KBM-7 (cell line): Measurements from ENCODE around the gene ZNF597.
"Not testable (repeated sequence)": the region's sequence is repeated elsewhere in the genome, so short reads cannot be mapped to it uniquely, and the experiment has no call there.

Source experiments
- DNase-seq: peaks from one replicate; pipeline ENCODE4 v3.0.0-alpha.2; 2015
- in situ Hi-C: fragments of 300-500 bp; cut with MboI; formaldehyde crosslinking; loops from 2 replicates; pipeline ENCODE4 v1.14.3; 2020; ENCODE audit warnings: low sequenced_read_pairs, low pct_unique_long_range_greater_than_20kb, mixed read lengths

The ZNF597 gene

DNA sequence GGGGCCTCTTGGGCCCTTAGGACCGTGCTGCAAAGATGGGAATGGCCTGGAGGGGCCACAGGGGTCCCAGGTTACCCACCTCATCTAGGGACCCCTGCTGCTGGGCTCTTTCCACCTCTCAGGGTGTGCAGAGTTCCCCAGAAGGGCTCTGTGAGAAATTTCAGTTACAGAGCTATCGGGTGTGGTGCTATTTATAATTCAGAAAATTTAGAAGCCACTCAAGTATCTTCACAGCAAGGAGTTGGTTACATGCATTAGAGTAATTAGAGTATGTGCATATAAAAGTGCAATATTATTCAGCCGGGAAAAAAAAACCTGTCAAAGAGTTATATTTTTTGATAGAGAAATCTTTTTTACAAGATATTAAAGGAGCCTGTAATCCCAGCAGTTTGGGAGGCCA is 33.1 kb upstream of the ZNF597 start:
- DNase-seq: no peak
- in situ Hi-C loops: no loop called here

DNA sequence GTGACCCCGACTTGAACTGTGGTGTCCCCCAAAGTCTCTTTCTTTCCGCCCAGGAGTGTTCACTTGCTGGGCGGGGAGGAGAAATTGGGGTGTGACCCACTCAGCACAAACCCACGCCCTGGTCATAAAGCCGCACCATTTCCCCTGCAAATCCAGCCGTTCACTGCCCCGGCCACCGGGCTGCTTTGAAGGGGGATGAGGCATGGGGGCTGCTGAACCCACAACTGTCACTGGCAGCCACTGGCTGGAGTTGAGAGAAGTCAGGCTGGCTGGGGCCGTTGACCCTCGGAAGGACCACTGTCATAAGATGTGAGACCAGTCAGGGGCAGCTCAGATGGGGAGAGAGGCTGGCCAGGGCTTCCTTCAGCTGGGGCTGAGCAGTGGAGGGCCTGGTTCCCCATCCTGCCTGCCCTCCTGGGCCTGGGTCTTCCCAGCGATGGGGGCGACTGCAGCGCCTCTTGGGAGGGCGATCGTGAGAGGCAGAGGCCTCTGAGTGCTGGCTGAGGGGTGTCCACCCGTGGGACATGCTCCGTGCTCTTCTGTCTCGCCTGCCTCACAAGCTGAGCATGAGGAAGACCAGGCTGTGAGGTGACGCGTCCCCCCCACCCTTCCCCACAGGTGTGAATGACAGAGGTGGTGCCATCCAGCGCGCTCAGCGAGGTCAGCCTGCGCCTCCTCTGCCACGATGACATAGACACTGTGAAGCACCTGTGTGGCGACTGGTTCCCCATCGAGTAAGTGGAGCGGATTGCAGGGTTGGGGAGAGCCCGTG is 32.5 kb upstream of the ZNF597 start:
- in situ Hi-C loops: no loop called here

DNA sequence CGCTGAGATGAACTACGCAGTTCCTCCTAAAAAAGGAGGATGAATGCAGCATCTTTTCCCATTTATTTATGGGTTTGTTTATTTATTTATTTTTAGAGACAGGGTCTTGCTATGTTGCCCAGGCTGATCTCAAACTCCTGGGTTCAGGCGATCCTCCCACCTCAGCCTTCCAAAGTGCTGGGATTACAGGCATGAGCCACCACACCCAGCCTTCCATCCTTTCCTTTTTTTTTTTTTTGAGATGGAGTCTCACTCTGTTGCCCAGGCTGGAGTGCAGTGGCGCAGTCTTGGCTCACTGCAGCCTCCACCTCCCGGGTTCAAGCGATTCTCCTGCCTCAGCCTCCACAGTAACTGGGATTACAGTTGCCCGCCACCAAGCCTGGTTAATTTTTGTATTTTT is 31.6 kb upstream of the ZNF597 start:
- DNase-seq, in situ Hi-C loops: not testable (repeated sequence)

More for the DNA sequence above, 32.5 kb upstream of the ZNF597 start:
- DNase-seq: no peak

DNA sequence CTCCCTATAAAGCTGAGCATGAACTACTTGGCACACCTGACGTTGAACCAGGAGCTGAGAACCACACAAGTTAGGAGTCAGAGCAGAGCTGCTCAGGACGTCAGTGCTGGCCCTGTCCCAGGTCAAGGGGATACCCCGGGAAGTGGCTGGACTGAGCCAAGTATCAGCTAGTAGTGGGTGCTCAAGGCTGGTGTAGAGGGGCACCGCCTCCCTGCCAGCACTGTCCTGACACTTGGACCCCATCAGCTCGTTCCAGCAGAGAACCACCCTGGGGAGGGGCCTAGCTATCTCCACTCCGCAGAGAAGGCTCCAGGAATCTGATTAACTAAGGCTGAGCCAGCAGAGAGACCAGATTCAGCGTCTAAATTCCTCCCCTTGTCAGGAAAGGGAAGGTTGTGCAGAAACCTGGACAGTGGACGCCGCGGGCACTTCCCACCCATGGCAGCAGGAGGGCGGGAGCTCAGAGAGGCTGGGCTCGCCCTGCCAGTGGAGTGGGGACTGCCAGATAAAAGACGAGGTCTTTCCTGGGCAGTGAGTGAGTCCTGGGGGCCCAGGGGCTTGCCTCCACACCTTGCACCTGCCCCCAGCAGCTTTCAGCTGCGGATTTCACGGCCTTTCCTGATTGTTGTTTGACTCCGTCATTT is 31.0 kb upstream of the ZNF597 start:
- in situ Hi-C loops: no loop called here
- no peak for DNase-seq

DNA sequence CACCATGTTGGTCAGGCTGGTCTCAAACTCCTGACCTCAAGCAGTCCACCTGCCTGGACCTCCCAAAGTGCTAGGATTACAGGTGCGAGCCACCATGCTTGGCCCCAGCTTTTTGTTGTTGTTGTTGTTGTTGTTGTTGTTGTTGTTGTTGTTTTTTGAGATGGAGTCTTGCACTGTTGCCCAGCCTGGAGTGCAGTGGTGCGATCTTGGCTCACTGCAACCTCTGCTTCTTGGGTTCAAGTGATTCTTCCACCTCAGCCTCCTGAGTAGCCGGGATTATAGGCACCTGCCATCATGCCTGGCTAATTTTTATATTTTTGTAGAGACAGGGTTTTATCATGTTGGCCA is 30.3 kb upstream of the ZNF597 start:
- in situ Hi-C loops, DNase-seq: not testable (repeated sequence)

DNA sequence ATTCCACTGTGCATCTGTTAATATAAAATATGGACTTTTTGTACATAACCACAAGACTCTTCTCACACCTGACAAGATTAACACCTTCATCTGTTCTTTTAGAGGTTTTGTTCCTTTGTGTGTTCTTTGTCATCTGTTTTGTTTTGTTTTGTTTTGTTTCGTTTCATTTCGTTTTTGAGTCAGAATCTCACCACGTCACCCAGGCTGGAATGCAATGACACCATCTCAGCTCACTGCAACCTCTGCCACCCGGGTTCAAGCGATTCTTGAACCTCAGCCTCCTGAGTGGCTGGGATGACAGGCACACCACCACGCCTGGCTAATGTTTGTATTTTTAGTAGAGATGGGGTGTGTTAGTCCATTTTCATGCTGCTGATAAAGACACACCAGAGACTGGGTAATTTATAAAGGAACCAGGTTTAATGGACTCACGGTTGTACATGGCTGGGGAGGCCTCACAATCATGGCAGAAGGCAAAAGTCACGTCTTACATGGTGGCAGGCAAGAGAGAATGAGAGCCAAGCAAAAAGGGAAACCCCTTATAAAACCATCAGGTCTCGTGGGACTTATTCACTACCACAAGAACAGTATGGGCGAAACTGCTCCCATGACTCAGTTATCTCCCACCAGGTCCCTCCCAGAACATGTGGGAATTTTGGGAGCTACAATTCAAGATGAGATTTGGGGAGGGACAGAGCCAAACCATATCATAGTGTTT is 29.7 kb upstream of the ZNF597 start:
- in situ Hi-C loops: no loop called here
- DNase-seq: no peak

DNA sequence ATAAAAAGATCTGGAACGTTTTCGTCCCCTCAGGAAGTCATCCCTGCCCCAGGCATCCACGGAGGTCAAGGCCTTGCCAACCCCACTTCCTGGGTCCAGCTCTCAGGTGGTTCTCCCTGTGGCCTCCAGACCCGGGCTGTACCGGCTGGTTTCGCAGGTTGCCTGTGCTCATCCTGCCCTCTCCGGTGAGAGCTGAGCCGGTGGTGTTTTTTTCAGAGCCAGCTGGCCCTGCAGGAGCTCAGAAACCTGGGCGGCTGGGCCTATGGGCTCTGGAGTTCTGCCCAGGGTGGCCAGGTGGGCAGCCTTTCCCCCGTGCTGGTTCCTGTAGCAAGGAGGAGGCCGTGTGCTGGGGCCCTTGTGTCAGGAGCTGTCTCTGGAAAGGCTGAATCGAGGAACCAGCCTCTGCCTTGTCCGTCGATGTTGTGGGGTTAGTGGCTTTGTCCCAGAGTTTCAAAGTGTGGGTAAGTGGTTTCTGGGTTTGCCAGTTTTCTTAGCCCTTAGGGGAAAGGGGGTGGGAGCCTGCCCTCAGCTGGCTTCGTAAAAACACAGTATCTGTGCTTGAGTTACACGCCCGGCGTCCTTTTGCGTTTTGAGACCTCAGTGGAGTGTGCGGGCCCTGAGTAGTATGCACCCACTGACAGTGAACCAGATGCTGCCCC is 28.3 kb upstream of the ZNF597 start:
- in situ Hi-C loops: no loop called here
- no peak for DNase-seq

DNA sequence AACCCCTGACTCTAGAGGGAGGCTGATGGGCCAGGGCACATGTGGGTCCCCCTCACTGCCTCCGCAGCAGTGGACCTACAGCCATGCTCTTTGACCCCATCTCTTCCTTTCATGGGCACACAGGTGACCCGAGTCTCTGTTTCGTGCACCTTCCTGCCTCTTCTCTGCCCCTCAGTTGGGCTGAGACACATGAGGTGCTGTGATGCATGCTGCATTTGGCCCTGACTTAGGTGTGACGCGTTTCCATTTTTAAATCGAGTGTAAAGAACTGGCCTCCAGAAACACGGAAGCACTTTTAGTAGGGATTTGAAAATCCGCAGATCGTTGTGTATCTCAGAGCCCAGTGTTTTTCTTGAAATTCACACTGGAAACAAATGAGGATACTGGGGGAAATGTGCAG is 27.4 kb upstream of the ZNF597 start:
- no peak for DNase-seq
- in situ Hi-C loops: no loop called here

DNA sequence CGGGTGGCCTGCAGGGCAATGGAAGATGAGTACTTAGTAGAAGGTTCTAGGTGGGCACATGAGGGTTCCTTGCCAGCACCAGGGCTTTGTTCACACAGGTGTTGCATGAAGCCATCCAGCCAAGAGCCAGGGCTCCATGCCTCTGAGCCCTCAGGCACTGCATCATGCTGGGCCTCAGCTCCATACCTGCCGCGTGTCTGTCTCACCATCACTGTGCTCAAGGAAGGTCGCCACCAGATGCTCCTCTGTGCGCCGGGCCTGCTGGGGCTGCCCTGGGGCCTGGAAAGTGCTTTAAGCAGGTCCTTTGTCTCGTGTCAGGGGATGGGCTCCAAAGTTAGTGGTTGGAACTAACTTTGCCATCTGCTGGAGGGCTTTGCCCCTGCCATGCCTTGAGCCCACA is 26.4 kb upstream of the ZNF597 start:
- in situ Hi-C loops: no loop called here
- no peak for DNase-seq

DNA sequence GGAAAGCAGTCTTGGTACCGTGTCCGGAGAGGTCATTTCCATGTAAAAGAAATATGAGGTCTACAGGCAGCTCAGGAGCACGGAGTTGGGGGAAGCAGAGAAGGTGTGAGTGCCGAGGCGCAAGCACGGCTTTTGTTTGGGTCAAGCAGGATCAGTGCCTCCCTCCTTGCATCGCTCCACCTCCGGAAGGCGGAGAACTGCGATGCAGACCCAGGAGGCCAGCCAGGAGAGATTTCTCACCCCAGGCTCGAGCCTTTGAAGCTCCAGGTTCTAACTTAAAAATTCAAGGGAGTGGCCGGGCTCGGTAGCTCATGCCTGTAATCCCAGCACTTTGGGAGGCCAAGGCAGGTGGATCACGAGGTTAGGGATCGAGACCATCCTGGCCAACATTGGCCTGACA is 25.2 kb upstream of the ZNF597 start:
- no peak for DNase-seq
- in situ Hi-C loops: no loop called here

DNA sequence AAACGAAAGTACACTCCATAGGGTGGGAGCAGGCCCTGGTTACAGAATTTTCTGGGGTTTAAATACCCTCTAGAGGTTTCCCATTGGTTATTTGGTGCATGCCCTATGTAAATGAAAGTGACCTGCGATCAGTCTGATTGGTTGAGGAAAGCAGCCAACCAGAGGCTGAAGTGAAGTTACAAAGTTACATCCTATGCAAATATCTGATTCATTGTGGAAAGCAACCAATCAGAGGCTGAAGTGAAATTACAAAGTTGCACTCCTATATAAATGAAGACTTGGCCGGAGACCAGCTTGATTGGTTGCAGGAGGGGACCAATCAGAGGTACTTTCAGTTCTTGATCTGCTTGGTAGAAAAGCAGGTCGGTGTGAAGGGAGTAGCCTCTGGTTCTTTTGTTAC is 24.6 kb upstream of the ZNF597 start:
- DNase-seq: no peak
- in situ Hi-C loops: no loop called here

DNA sequence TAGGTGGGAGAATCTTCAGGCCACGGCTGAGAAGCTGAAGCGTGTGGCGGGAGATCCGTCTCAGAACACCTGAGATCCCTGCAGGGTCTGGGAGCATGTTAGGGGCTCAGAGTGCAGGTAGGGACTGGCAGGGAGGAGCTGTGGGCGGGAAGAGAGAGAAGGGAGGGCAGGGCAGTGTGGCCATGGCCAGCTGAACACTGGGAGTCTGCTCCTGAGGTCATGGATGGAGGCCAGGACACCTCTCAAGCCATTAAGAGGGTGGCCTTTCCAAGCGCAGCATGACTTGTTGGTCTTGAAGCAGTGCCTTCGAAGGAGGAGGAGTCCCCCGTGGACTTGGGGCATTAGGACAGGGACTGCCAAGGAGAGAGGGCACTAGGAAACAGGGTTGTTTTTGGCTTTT is 23.9 kb upstream of the ZNF597 start:
- in situ Hi-C loops: no loop called here
- no peak for DNase-seq

DNA sequence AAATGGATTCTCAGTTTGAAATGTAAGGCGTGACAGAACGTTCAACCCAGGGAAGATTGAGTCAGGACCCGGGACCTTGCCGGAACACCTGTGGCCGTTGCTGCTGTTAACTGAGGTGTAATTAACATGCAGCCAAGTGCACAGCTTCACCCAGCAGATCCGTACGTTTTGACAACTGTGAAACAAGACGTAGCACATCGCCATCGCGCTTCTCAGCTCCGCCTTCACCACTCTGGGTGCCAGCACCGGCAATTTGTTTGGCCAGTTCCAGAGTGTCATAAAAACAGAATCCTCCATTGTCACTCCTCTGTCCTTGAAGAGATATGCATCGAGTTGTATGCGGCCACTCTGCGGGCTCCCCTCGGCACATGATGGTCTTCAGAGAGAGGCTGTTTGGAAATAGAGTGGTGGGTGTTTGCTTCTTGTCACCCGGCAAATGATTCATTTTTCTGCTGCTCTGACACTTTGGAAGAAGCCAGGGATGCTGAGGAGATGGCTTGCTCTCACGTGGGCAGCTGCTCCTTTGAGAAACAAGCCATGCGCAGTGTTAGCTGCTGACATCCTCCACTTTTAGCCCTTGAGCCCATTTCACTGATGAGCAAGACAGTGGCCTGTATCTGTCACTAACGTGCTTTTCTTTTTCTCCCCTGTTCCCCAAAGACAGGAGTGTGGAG is 22.7 kb upstream of the ZNF597 start:
- no peak for DNase-seq
- in situ Hi-C loops: no loop called here

DNA sequence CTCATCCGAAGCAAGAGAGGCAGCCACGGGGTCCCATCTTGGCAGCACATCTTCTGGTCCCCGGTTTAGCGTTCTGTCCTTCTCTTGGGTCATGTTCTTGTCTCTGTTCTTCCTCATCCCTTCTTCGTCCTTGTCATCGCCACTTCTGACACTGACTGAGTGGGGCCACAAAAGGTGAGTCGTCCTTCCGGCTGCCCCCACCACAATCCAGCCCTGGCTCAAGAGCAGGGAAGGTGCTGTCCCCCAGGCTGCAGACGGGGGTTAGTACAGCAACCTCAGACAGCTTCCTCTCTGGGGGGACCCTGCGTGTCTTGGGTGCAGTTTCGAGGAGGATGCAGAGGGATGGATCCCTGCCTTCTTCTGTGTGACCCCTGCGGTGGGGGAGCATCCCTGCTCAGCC is 22.0 kb upstream of the ZNF597 start:
- no peak for DNase-seq
- in situ Hi-C loops: no loop called here

DNA sequence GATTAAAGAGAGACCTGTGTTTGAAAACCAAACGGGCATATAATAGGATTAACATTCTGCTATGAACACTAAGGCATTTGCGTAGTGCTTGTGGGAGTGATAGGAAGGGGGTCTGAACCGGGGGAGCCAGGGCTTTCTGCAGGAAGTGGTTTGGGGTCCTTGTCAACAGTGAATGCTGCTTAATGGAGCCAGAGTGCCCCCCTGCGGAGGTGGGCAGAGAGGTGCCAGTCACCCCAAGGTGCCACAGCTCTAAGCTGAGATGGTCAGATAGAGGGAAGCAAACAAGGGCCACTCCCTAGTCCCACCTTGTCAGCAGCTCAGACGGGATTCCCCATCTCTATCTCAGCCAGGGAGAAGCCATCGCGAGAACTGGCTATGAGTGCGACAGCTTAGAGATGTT is 17.8 kb upstream of the ZNF597 start:
- in situ Hi-C loops: no loop called here
- DNase-seq: peak; percentile 53

DNA sequence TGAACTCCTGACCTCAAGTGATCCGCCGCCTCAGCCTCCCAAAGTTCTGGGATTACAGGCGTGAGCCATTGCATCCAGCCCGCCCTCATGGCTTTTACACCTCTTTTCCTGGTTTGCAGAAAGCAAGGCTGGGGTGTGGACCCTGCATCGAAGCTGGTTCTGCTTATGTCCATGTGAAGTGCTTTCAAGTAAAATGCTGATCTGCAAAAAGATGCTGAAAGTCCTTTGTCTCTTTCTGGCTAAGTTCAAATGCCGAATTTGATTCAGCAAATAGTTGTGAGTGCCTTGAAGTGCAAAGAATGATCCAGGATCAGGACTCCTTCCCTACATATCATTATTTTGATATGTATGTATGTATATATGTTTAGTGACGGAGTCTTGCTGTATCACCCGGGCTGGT is 17.3 kb upstream of the ZNF597 start:
- in situ Hi-C loops: no loop called here
- no peak for DNase-seq

DNA sequence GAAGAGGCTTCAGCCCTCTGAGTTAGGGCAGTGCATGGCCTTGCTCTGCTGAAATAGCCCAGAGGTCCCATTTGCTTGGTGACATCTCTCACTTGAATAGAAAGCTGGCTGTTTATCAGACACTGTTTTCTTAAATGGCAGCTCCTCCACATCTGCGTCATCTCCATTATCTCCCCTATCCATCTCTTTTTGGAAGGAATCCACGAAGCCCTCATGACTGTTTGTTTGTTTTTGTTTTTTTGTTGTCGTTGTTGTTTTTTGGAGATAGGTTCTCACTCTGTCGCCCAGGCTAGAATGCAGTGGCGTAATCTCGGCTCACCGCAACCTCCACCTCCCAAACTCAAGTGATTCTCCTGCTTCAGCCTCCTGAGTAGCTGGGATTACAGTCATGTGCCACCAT is 16.8 kb upstream of the ZNF597 start:
- in situ Hi-C loops: no loop called here
- DNase-seq: no peak

DNA sequence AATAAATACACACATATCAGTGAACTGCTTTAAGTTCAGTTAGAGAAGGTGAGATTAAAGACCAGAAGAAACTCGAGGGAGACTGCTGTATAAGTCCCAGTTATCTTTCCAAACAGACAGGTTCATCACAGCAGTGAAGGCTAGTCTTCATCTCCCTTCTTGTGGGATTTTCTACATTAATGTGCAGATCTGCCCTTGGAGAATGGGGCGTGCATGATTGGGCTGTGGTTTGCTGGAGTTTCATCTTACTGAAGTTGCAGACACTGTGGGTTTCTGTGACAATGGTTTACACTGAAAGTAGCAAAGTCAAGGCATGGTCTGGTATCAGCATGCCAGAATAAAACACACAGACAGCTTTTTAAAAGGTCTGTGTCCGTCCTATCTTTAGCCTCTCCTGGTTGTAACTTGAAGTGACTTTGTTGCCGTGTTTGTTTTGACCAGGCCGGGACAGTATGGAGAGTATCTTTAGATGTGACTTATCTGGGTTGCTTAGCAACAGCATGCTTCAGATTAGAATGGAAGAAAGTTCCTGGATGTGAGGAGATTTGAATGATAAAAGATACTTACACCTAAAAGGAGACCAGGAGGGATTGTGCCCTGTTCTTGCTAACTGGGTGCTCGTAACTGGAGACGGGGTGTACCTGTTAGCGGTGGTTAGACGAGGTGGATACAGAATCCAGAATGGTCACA is 16.2 kb upstream of the ZNF597 start:
- DNase-seq: peak; percentile 32
- in situ Hi-C loops: no loop called here

DNA sequence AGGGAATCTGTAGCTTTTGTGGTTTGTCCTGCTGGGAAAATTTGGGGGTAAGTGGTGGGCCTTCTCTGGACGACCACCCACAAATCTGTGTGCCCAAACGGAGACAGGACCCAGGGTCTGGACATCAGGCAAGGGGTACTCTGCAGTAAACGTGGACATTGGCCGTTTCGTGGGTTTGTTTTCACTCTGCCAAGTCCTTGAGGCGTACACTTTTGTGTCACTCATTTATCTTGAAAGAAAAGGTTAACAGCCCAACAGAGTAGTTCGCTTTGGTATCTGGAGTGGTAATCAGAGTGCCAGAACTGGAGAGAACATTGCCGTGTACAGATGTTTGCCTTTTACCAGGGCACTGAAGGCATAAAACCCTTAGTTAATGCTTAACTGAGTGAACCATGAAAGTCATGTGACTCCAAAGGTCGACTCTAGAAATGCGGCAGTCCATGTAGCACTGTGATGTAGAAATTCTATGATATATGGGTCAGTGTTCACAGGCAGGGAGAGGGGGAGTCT is 15.6 kb upstream of the ZNF597 start:
- no peak for DNase-seq
- in situ Hi-C loops: no loop called here
